H1 (cell line): ENCODE results near the gene ZNF581. TPM values are rescaled to one million over a fixed set of nuclear protein-coding genes. Genes with fewer than 3 reads are reported as not detected.

Source experiments
- CTCF ChIA-PET: fragments of 300-600 bp; sonication (Branson Sonifier 250); formaldehyde crosslinking; loops from one replicate; lab custom pipeline; 2021; ENCODE audit not compliant: partially characterized antibody; lab: Charles Lee
- POLR2A ChIA-PET: fragments of 300-600 bp; sonication (Branson Sonifier 250); formaldehyde crosslinking; loops from one replicate; lab custom pipeline; 2021; ENCODE audit warnings: inconsistent platforms; ENCODE audit not compliant: partially characterized antibody; lab: Charles Lee
- DNase-seq, 2 experiments: peaks; one replicate each; pipeline versions ENCODE4 v3.0.0 to v3.0.0-alpha.2; 2010 to 2022; ENCODE audit warnings: low spot score in 2 of 2, low read depth in 1 of 2, mixed read lengths in 1 of 2
- FAIRE-seq: peaks from 2 replicates; lab custom pipeline; 2011; peaks lifted over from hg19 to GRCh38; lab: Jason Lieb, UNC
- H2AFZ ChIP-seq: 2 replicates; pipeline ENCODE4 v1.8.1; 2012; ENCODE audit warnings: low read length, inconsistent platforms
- H2AK5ac ChIP-seq: 2 replicates; pipeline ENCODE4 v1.6.1; 2013; ENCODE audit warnings: low read depth, low read length
- H2BK120ac ChIP-seq: replicated peaks from 2 replicates; pipeline ENCODE3; 2013; ENCODE audit warnings: low read depth, low read length, inconsistent platforms
- H2BK12ac ChIP-seq: 2 replicates; pipeline ENCODE4 v1.6.1; 2013; ENCODE audit warnings: low read depth, low read length
- H2BK15ac ChIP-seq: 2 replicates; pipeline ENCODE4 v1.6.1; 2013; ENCODE audit warnings: low read length
- H2BK20ac ChIP-seq: 2 replicates; pipeline ENCODE4 v1.6.1; 2013; ENCODE audit warnings: low read length
- H2BK5ac ChIP-seq: 2 replicates; pipeline ENCODE4 v1.6.1; 2013; ENCODE audit warnings: low read depth, low read length
- H3K14ac ChIP-seq: 2 replicates; pipeline ENCODE4 v1.6.1; 2013; ENCODE audit warnings: inconsistent platforms; ENCODE audit not compliant: insufficient read length
- H3K18ac ChIP-seq: 2 replicates; pipeline ENCODE4 v1.6.1; 2013; ENCODE audit warnings: low read length; ENCODE audit errors: extremely low read depth
- H3K23ac ChIP-seq: 2 replicates; pipeline ENCODE4 v1.6.1; 2013; ENCODE audit warnings: inconsistent platforms; ENCODE audit not compliant: insufficient read length
- H3K23me2 ChIP-seq: 2 replicates; pipeline ENCODE4 v1.6.1; 2013; ENCODE audit warnings: low read depth, low read length
- H3K27ac ChIP-seq: 2 replicates; pipeline ENCODE4 v1.6.1; 2011; ENCODE audit warnings: low read depth, low read length, inconsistent platforms
- H3K27me3 ChIP-seq, 4 experiments: replicated peaks in 1 of 4; 1 replicate in 1 of 4; 2 replicates in 3 of 4; pipeline versions ENCODE4 v1.6.1 to v1.8.1; 2011 to 2013; ENCODE audit warnings: low read length in 3 of 4, mild to moderate bottlenecking in 3 of 4, inconsistent platforms in 2 of 4, mixed read lengths in 2 of 4, moderate library complexity in 1 of 4; ENCODE audit not compliant: control insufficient read depth in 3 of 4, insufficient read depth in 3 of 4; ENCODE audit errors: extremely low read depth in 1 of 4
- H3K36me3 ChIP-seq, 4 experiments: 2 replicates each; pipeline versions ENCODE4 v1.6.1 to v1.8.1; 2011 to 2013; ENCODE audit warnings: mild to moderate bottlenecking in 4 of 4, low read length in 3 of 4, moderate library complexity in 2 of 4, control low read depth in 1 of 4, inconsistent platforms in 1 of 4; ENCODE audit not compliant: insufficient read depth in 4 of 4, control insufficient read depth in 2 of 4
- H3K4ac ChIP-seq: replicated peaks from 2 replicates; pipeline ENCODE3; 2013; ENCODE audit warnings: low read length, low read depth, mixed read lengths, inconsistent platforms; ENCODE audit not compliant: insufficient read length
- H3K4me1 ChIP-seq, 4 experiments: replicated peaks in 1 of 4; 1 replicate in 1 of 4; 2 replicates in 3 of 4; pipeline versions ENCODE4 v1.6.1 to v1.8.1; 2011 to 2013; ENCODE audit warnings: low read length in 3 of 4, inconsistent platforms in 2 of 4, mixed read lengths in 1 of 4; ENCODE audit not compliant: insufficient read depth in 4 of 4, control insufficient read depth in 3 of 4
- H3K4me2 ChIP-seq, 2 experiments: 2 replicates each; pipeline versions ENCODE4 v1.6.1 to v1.8.1; 2011 to 2013; ENCODE audit warnings: low read depth in 2 of 2, low read length in 2 of 2, control low read depth in 1 of 2, inconsistent platforms in 1 of 2, mild to moderate bottlenecking in 1 of 2; ENCODE audit not compliant: insufficient read depth in 1 of 2
- H3K4me3 ChIP-seq, 4 experiments: fragments of 200-600, 300-600 bp in 1 of 4; sonication (generic), shearing (Covaris generic), sonication (Bioruptor Twin) in 1 of 4; 2 replicates each; pipeline versions ENCODE4 v1.5.1 to v1.8.1; 2011 to 2016; ENCODE audit warnings: low read length in 4 of 4, low read depth in 3 of 4, control low read depth in 2 of 4, inconsistent platforms in 2 of 4, mild to moderate bottlenecking in 2 of 4, mixed read lengths in 1 of 4, moderate library complexity in 1 of 4; ENCODE audit not compliant: insufficient read depth in 2 of 4; ENCODE audit errors: extremely low read depth in 1 of 4
- H3K56ac ChIP-seq: replicated peaks from 2 replicates; pipeline ENCODE3; 2013; ENCODE audit warnings: low read depth, mild to moderate bottlenecking, mixed read lengths, low read length, inconsistent platforms; ENCODE audit not compliant: insufficient read length
- H3K79me1 ChIP-seq: 2 replicates; pipeline ENCODE4 v1.6.1; 2013; ENCODE audit warnings: low read depth, low read length, control low read depth
- H3K79me2 ChIP-seq, 2 experiments: 2 replicates each; pipeline versions ENCODE4 v1.6.1 to v1.8.1; 2012 to 2013; ENCODE audit warnings: low read length in 2 of 2, mild to moderate bottlenecking in 2 of 2, inconsistent platforms in 1 of 2; ENCODE audit not compliant: insufficient read depth in 2 of 2, control insufficient read depth in 1 of 2
- H3K9ac ChIP-seq, 4 experiments: replicated peaks in 1 of 4; 1 replicate in 1 of 4; 2 replicates in 3 of 4; pipeline versions ENCODE4 v1.6.1 to v1.8.1; 2011 to 2013; ENCODE audit warnings: low read depth in 3 of 4, low read length in 3 of 4, control low read depth in 2 of 4, mild to moderate bottlenecking in 2 of 4, moderate library complexity in 2 of 4, inconsistent platforms in 1 of 4; ENCODE audit errors: extremely low read depth in 1 of 4
- H3K9me3 ChIP-seq, 2 experiments: 2 replicates each; pipeline versions ENCODE4 v1.6.1 to v1.8.1; 2012 to 2013; ENCODE audit warnings: mild to moderate bottlenecking in 2 of 2, moderate library complexity in 2 of 2, control low read depth in 1 of 2, inconsistent platforms in 1 of 2, low read depth in 1 of 2, low read length in 1 of 2, mixed read lengths in 1 of 2; ENCODE audit not compliant: insufficient read depth in 2 of 2
- H4K20me1 ChIP-seq, 2 experiments: replicated peaks in 1 of 2; 2 replicates each; pipeline versions ENCODE3 to v1.8.1; 2011 to 2013; ENCODE audit warnings: inconsistent platforms in 2 of 2, low read length in 2 of 2, mild to moderate bottlenecking in 1 of 2; ENCODE audit not compliant: insufficient read depth in 2 of 2, control insufficient read depth in 1 of 2
- H4K5ac ChIP-seq: 2 replicates; pipeline ENCODE4 v1.6.1; 2013; ENCODE audit warnings: low read length, low read depth, mixed read lengths, inconsistent platforms; ENCODE audit not compliant: insufficient read length
- H4K8ac ChIP-seq: 2 replicates; pipeline ENCODE4 v1.8.0; 2013; ENCODE audit warnings: mild to moderate bottlenecking, moderate library complexity, low read length, inconsistent platforms; ENCODE audit not compliant: insufficient read depth; ENCODE audit errors: extremely low read depth
- H4K91ac ChIP-seq: replicated peaks from 2 replicates; pipeline ENCODE3; 2013; ENCODE audit warnings: low read length, mixed read lengths, inconsistent platforms; ENCODE audit not compliant: insufficient read length
- HDAC6 ChIP-seq: IDR thresholded peaks from one replicate; pipeline ENCODE4 v1.7.1; 2012; ENCODE audit warnings: low read depth, mild to moderate bottlenecking, inconsistent platforms, low read length, moderate library complexity
- POLR2A ChIP-seq, 2 experiments: IDR thresholded peaks; 1 replicate in 1 of 2; 2 replicates in 1 of 2; pipeline ENCODE4 v1.6.1; 2011; ENCODE audit warnings: low read depth in 2 of 2, low read length in 2 of 2, mild to moderate bottlenecking in 2 of 2; ENCODE audit errors: control extremely low read depth in 1 of 2
- SIRT6 ChIP-seq: IDR thresholded peaks from one replicate; pipeline ENCODE4 v1.7.1; 2012; ENCODE audit warnings: low read length, inconsistent platforms
- WGBS, 2 experiments: shearing (Covaris generic) in 1 of 2; methylation state at CpG; one replicate each; pipeline versions ENCODE4 v1.1.6 to v1.1.7; 2013 to 2015; ENCODE audit warnings: low lambda C conversion rate in 2 of 2, mixed read lengths in 2 of 2, inconsistent platforms in 1 of 2, low coverage in 1 of 2, missing lambda C conversion rate in 1 of 2; ENCODE audit not compliant: insufficient replicate concordance in 2 of 2, insufficient coverage in 1 of 2, insufficient read length in 1 of 2; ENCODE audit errors: extremely low coverage in 1 of 2, missing lambda C conversion rate in 1 of 2; 5-methylcytosine and 5-hydroxymethylcytosine counted together
- polyA plus RNA-seq, 7 experiments: library from polyadenylated mRNA; depleted of rRNA in 3 of 7; stranded (reverse) in 5 of 7; unstranded in 2 of 7; fragments of >200 nt in 5 of 7; fragments of 200-250 nt in 2 of 7; gene quantifications; 1 replicate in 5 of 7; 2 replicates in 1 of 7; 4 replicates in 1 of 7; pipeline versions ENCODE4 v1.2.1 to v1.2.3, GENCODE V29; 2011 to 2013; ENCODE audit warnings: missing spikeins in 2 of 7, mixed read lengths in 2 of 7
- total RNA-seq: library from RNA; stranded (reverse); fragmentation: NEBNext Ultra II Directional; extraction: Animal tissue kit (Norgen Biotek cat#: 25700); gene quantifications from 2 replicates; pipeline ENCODE4 v1.2.1, GENCODE V29; 2021

Gene ZNF581
- total and polyA plus RNA-seq, 2 of the 8 experiments (the other 6 are each of a cell fraction or from before 2014, with no cell fraction given): 73.0 to 76.1 TPM

GRCh38 chr19:55656552-55656951 lies 13.1 kb downstream of the ZNF581 start:
- H3K79me1 ChIP-seq: peaks cover 8% of the 10 kb centered on the region; the same call in 1 of the 2 replicates
- no peak overlapping the region for H2AFZ ChIP-seq
- H4K20me1 ChIP-seq: peaks cover 23 to 24% of the 10 kb centered on the region in 2 experiments
- H2BK5ac ChIP-seq: peak overlapping the region; percentile 80; the same call in 1 of the 2 replicates
- no peak overlapping the region for H3K4ac ChIP-seq
- no peaks in the 10 kb centered on the region for H3K27me3 ChIP-seq
- no peak overlapping the region for H4K8ac ChIP-seq
- H2BK120ac ChIP-seq: no peak overlapping the region
- peak overlapping the region; percentile 81 to 94 for H3K4me2 ChIP-seq
- no peak overlapping the region for H4K5ac ChIP-seq
- peaks cover 7 to 16% (median 15%) of the 10 kb centered on the region in 4 experiments; a peak in 6 of 8 replicates for H3K36me3 ChIP-seq
- TF ChIP-seq HDAC6 (no peak), SIRT6 (no peak), POLR2A (IDR thresholded peaks at IDR 0.05; ENCODE audit: control extremely low read depth in 1 of 2, low read depth in 2 of 2, low read length in 2 of 2) (peak in 1 of 2 experiments; percentile 45; a peak in 1 of 3 replicates)
- TF ChIP-seq, all 59 proteins: peak for 1
- no peak overlapping the region for H2BK15ac ChIP-seq
- H3K23ac ChIP-seq: no peak overlapping the region
- ChIA-PET POLR2A (interaction anchor here (0.5 to 5.8 kb wide), 15 partner anchors 8 to 462 kb away, joined by 3 to 75 read pairs (median 4); partner anchors contain the start of gene EPN1), CTCF (interaction anchor here (0.6 to 2.8 kb wide), 5 partner anchors 15 to 477 kb away, joined by 3 to 19 read pairs (median 4); partner anchors contain the start of gene SYT5)
- peak overlapping the region in 3 of 4 experiments; percentile 98 to 100 (median 99); a peak in 5 of 7 replicates for H3K9ac ChIP-seq
- peak overlapping the region; percentile 46; the same call in 1 of the 2 replicates for H2AK5ac ChIP-seq
- H3K4me1 ChIP-seq: peaks cover 3 to 18% (median 10%) of the 10 kb centered on the region in 4 experiments; a peak in 6 of 7 replicates
- H3K18ac ChIP-seq: no peak overlapping the region
- no peak overlapping the region for H3K27ac ChIP-seq
- 78% methylated on average over 7 of the region's 7 CpGs; no CpG with 5 or more reads in 1 of the 2 experiments for WGBS, 2 experiments
- peaks cover 45 to 58% of the 10 kb centered on the region in 2 experiments for H3K79me2 ChIP-seq
- DNase-seq (no peak), FAIRE-seq (no peak)
- H3K23me2 ChIP-seq: peaks cover 13% of the 10 kb centered on the region
- no peak overlapping the region for H2BK20ac ChIP-seq
- H4K91ac ChIP-seq: no peak overlapping the region
- peak overlapping the region; percentile 84 to 93 (median 92) for H3K4me3 ChIP-seq
- H3K56ac ChIP-seq: no peak overlapping the region
- no peaks in the 10 kb centered on the region for H3K9me3 ChIP-seq
- H2BK12ac ChIP-seq: no peak overlapping the region
- no peak overlapping the region for H3K14ac ChIP-seq
